ENCODE results near the gene VWC2.
A peak's percentile ranks its signal among the peaks of the same experiment; 100 is the strongest.

Gene VWC2

DNA sequence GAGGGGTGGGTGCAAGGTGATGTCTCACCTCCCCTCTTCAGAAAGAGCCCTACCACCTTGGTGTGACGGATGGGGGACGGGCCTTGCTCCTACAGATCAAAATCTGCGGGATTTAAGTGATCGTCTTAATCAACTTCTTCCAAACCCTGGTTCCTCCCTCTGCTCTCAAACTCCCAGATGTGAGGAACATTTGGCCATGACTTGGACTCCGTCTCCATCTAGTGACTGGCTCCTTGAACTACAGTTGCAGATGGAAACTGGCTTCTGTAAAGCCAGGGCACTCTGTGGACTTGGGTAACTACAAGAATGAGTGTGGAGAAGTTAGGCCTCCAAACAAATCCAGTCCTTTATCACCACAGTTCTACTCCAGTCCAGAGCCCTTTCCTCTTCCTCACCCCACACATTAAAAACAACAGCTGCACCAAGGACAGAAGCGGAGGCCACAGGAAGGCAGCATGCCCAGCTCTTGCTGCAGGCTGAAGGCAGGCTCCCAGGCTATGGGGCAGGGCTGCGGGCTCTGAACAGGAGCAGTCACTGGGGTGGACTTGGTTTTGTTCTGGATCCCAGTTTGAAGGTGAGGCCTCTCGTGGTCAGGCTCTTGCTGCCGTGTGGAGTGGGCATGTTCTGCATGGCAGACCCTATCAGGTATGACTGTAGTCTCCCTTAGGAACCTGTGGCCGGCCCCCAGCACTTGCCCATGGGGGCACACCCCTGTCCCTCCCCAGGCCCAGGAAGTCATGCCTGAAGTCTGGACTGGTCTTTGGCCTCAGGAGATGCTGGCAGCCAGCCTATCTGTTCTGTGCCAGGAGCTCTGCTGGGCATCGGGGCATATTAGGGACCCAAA lies 79.4 kb downstream of the VWC2 start:
- no peak for DNase-seq
- Histone ChIP-seq H3K4me3 (no peak overlapping the region), H3K27ac (no peak overlapping the region), H3K27me3 (peaks cover 0 to 4% of the 10 kb centered on the region in 2 donors), H3K9me3 (no peaks in the 10 kb centered on the region), H3K4me1 (no peaks in the 10 kb centered on the region), H3K36me3 (no peaks in the 10 kb centered on the region)
- intact Hi-C loops (cut with DNase I; ENCODE audit: low total_unique reads), result no loop called here
- TF ChIP-seq, protein P1, sequence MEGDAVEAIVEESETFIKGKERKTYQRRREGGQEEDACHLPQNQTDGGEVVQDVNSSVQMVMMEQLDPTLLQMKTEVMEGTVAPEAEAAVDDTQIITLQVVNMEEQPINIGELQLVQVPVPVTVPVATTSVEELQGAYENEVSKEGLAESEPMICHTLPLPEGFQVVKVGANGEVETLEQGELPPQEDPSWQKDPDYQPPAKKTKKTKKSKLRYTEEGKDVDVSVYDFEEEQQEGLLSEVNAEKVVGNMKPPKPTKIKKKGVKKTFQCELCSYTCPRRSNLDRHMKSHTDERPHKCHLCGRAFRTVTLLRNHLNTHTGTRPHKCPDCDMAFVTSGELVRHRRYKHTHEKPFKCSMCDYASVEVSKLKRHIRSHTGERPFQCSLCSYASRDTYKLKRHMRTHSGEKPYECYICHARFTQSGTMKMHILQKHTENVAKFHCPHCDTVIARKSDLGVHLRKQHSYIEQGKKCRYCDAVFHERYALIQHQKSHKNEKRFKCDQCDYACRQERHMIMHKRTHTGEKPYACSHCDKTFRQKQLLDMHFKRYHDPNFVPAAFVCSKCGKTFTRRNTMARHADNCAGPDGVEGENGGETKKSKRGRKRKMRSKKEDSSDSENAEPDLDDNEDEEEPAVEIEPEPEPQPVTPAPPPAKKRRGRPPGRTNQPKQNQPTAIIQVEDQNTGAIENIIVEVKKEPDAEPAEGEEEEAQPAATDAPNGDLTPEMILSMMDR (IDR thresholded peaks at IDR 0.05), result peak; percentile 55 to 69

DNA sequence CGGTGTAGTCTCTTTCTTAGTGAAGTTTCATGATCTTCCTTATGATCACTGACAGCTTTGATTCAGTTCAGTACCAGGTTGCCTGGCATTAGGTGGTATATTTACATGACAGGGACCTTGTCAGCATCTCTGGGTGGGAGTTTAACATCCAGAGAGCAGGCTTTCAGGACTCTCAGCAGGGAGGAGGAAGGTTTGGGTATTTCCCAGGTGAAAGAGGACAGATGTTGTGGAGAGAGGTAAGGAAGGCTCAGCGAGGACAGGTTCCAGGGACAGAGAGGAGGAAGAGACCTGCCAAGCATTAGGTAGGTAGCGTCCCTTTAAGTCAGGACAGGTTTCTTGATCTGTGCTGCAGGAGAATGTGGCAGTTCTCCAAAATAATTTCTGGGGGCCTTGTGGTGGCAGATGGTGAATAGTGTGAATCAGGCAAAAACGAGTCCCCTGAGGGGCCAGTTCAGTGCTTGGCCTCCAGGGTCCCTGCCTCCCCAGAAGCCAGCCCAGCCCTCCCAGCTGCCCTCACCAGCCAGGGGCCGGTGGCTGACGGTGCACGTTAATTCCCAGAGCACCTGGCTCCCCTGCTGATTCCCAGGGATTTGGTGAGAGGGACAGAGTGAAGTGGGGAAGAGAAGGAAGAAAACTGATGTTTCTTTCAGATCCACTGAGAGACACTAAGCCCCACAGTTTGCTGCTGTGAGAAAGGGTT lies 82.0 kb downstream of the VWC2 start:
- Histone ChIP-seq H3K36me3 (no peaks in the 10 kb centered on the region), H3K4me3 (no peak overlapping the region), H3K4me1 (no peaks in the 10 kb centered on the region), H3K9me3 (no peaks in the 10 kb centered on the region), H3K27me3 (peaks cover 0 to 4% of the 10 kb centered on the region in 2 donors), H3K27ac (no peak overlapping the region)
- intact Hi-C loops (cut with DNase I; ENCODE audit: low total_unique reads), result no loop called here
- no peak for DNase-seq
- TF ChIP-seq, protein P1 (IDR thresholded peaks at IDR 0.05), result no peak

DNA sequence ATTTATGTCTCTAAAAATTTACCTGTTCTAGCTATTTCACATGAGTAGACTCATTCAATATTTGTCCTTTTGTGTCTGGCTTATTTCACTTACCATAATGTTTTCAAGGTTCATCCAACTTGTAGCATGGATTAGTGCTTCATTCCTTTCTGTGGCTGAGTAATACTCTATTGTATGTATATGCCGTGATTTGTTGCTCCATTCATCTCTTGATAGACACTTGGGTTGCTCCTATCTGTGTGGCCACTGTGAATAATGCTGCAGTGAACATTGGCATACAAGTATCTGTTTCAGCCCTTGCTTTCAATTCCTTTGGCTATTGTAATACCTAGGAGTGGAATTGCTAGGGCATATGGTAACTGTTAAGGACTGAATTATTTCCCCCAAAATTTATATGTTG lies 86.9 kb downstream of the VWC2 start:
- Histone ChIP-seq H3K27me3 (peaks cover 0 to 4% of the 10 kb centered on the region in 2 donors), H3K4me1 (no peaks in the 10 kb centered on the region), H3K4me3 (no peak overlapping the region), H3K9me3 (no peaks in the 10 kb centered on the region), H3K36me3 (no peaks in the 10 kb centered on the region), H3K27ac (no peak overlapping the region)
- TF ChIP-seq, protein P1 (IDR thresholded peaks at IDR 0.05), result no peak
- DNase-seq, result no peak
- intact Hi-C loops (cut with DNase I; ENCODE audit: low total_unique reads), result no loop called here

DNA sequence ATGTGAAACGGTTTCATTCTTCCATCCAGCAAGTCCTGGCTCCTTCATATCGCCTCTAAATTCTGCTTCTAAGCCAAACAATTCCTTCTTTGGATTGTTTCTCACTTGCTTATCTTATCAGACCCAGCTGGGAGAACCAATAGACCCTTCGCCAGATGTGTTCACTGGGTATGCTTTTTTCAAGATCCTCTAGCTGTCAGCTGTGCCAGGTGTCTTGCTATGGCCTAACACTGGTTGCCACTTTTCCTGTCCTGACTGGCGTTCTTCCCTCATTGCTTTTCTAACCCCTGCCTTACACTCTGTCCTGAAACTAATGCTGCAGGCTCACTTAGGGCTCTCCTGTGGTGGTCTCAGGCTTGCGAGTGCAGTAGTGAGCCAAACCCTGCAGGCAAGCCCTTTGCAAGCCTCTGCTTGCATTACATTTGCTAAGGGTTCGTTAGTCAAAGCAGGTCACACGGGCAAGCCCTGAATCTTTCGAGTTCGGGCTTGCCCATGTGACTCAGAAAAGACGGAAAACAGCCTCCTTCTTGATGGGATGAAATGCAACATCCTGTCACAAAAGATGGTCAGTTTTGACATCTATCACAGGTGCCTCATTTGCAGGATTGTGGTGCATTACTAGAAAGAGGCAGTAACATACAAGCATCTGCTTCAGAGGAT lies 92.8 kb downstream of the VWC2 start:
- H3K27me3 ChIP-seq, result no peaks in the 10 kb centered on the region
- no peaks in the 10 kb centered on the region for H3K36me3 ChIP-seq
- no peaks in the 10 kb centered on the region for H3K9me3 ChIP-seq
- H3K4me3 ChIP-seq, result no peak overlapping the region
- no peak overlapping the region for H3K27ac ChIP-seq
- intact Hi-C loops (cut with DNase I; ENCODE audit: low total_unique reads), result no loop called here
- no peaks in the 10 kb centered on the region for H3K4me1 ChIP-seq
- TF ChIP-seq, protein P1 (IDR thresholded peaks at IDR 0.05), result no peak
- no peak for DNase-seq

DNA sequence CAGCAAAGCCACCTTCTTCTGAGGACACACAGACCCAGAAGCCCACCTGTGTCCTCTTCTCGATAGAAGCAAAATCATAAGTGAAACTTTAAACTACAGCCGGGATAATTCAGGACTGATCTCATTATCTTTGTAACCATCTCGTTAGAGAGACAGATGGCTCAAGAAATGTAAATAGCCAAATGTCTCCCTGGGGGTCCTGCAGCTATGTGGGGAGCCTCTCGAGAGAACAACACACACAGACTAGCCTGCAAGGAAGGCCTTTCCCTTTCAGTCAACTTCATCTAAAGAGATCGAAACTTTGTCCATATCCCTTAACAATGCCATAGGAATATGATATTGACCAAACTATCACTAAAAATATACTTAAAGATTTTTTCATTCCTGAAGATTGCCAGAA lies 93.5 kb downstream of the VWC2 start:
- Histone ChIP-seq H3K27ac (no peak overlapping the region), H3K27me3 (no peaks in the 10 kb centered on the region), H3K4me3 (no peak overlapping the region), H3K36me3 (no peaks in the 10 kb centered on the region), H3K4me1 (no peaks in the 10 kb centered on the region), H3K9me3 (no peaks in the 10 kb centered on the region)
- intact Hi-C loops (cut with DNase I; ENCODE audit: low total_unique reads), result no loop called here
- DNase-seq, result no peak
- TF ChIP-seq, protein P1 (IDR thresholded peaks at IDR 0.05), result no peak

All from tibial artery (tissue), 4 donors.